HEK293 (cell line): ENCODE measurements around the gene RYR2.

Experiments
- AEBP2 ChIP-seq: fragments of 450-650 bp; formaldehyde crosslinking; IDR thresholded peaks from 2 replicates; pipeline ENCODE4 v1.5.1; 2016; ENCODE audit warnings: missing biosample characterization, missing genetic modification characterization, borderline replicate concordance
- YY1 ChIP-seq: fragments of 450-650 bp; formaldehyde crosslinking; IDR thresholded peaks from 2 replicates; pipeline ENCODE4 v1.5.1; 2018; ENCODE audit warnings: missing biosample characterization, missing genetic modification characterization
- TF ChIP-seq, protein P1 (sequence below): fragments of 450-650 bp; formaldehyde crosslinking; IDR thresholded peaks from 2 replicates; pipeline ENCODE4 v1.5.1; 2016; ENCODE audit warnings: missing biosample characterization, missing genetic modification characterization

DNA sequence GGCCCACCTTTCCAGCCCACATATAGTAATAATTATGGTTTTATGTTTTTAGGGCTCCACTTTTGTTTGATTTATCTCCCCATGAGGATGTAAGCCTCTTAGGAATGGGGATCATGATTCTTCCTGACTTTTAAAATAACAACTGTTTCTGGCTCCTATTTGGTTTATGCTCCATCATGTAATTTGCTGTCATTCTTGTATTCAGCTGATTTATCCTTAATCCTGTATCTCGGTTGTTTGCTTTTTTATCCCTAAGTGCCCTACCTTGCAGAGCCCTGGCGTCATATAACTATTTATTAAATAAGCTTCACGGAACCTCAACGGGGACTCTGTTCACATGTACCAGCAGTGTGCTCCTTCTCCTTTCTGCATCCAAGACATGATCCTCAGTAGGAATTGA, 70.7 kb downstream of the RYR2 start:
- TF ChIP-seq, protein P1, sequence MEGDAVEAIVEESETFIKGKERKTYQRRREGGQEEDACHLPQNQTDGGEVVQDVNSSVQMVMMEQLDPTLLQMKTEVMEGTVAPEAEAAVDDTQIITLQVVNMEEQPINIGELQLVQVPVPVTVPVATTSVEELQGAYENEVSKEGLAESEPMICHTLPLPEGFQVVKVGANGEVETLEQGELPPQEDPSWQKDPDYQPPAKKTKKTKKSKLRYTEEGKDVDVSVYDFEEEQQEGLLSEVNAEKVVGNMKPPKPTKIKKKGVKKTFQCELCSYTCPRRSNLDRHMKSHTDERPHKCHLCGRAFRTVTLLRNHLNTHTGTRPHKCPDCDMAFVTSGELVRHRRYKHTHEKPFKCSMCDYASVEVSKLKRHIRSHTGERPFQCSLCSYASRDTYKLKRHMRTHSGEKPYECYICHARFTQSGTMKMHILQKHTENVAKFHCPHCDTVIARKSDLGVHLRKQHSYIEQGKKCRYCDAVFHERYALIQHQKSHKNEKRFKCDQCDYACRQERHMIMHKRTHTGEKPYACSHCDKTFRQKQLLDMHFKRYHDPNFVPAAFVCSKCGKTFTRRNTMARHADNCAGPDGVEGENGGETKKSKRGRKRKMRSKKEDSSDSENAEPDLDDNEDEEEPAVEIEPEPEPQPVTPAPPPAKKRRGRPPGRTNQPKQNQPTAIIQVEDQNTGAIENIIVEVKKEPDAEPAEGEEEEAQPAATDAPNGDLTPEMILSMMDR (tag by site-specific recombination): no peak
- TF ChIP-seq YY1 (tag by site-specific recombination): no peak
- no peak for TF ChIP-seq AEBP2 (tag by site-specific recombination)
